Keratinocyte (primary cell): ENCODE results near the gene ANO3.

ENCODE experiments used
- CTCF ChIP-seq, 3 experiments: IDR thresholded peaks in 1 of 3; conservative IDR thresholded peaks in 1 of 3; optimal IDR thresholded peaks in 1 of 3; 2 replicates in 2 of 3; 3 replicates in 1 of 3; pipeline versions ENCODE3 to v1.5.1; 2011; ENCODE audit warnings: low read length in 3 of 3, mild to moderate bottlenecking in 3 of 3, moderate library complexity in 2 of 3, control low read depth in 1 of 3, inconsistent platforms in 1 of 3; ENCODE audit not compliant: insufficient read depth in 2 of 3; ENCODE audit errors: extremely low read depth in 1 of 3
- EZH2 ChIP-seq: IDR thresholded peaks from one replicate; pipeline ENCODE4 v1.6.1; 2012; ENCODE audit warnings: inconsistent platforms, mild to moderate bottlenecking, low read length, moderate library complexity

DNA sequence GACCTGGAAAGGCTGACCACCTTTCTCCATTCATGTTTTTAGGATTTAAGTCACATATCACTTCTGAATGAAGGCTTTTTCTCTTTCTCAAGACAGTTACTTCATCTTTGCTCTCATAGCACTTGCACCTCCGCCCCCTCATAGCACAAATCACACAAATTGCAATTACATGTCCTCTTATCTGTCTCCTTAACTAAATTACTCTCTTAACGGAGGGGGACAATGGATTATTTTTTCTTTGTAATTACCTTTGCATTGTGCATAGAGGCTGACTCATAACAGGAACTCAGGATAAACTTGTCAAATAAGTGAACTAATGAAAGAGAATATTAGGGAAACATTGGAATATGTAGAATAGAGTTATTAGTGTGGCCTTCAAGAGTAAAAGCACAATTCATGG is 145.5 kb downstream of the ANO3 start:
- TF ChIP-seq CTCF (optimal IDR thresholded peaks at IDR 0.05 in 1 of 3, IDR thresholded peaks at IDR 0.05 in 1 of 3, conservative IDR thresholded peaks at IDR 0.05 in 1 of 3; ENCODE audit: extremely low read depth in 1 of 3, insufficient read depth in 2 of 3, low read length in 3 of 3) (no peak), EZH2 (no peak)
